ENCODE results near the gene TASOR. TPM values are rescaled to one million over a fixed set of nuclear protein-coding genes. Genes with fewer than 3 reads are reported as not detected.
A peak's percentile ranks its signal among the peaks of the same experiment; 100 is the strongest.

Gene TASOR
- total RNA-seq, 1 experiment from 2014 or later: 75.0 TPM

DNA sequence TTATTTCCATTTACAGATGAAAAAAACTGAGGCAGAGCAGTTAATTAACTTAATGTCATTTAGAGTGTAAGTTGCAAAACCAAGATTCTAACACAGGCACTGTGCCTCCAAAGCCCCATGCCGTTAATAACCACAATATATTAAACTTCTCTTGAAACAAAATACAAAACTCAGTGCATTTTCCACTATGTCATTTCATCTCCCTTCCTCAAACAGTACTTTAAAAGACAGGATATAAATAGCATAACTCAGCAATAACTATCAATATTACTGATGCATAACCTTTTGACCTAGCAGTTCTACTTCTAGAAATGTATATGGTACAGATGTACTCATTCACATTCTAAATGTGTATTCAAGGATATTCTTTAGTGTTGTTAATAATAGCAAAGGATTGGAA, 5.1 kb upstream of the TASOR start:
- ATAC-seq (no peak), DNase-seq (no peak)
- no peak overlapping the region for H2AFZ ChIP-seq (ENCODE audit: low read length)
- no peaks in the 10 kb centered on the region for H3F3A ChIP-seq (ENCODE audit: low read length, unreplicated experiment)
- intact Hi-C loops (cut with micrococcal nuclease): no loop called here
- BruUV-seq (replicated peaks): no TSS peak
- no peaks in the 10 kb centered on the region for H3K9me3 ChIP-seq (ENCODE audit: low read length)
- no peaks in the 10 kb centered on the region for H3K9me2 ChIP-seq (replicated peaks; ENCODE audit: low read length)
- no peak overlapping the region for H3K4me3 ChIP-seq (ENCODE audit: low read length)
- TF ChIP-seq, protein P1, sequence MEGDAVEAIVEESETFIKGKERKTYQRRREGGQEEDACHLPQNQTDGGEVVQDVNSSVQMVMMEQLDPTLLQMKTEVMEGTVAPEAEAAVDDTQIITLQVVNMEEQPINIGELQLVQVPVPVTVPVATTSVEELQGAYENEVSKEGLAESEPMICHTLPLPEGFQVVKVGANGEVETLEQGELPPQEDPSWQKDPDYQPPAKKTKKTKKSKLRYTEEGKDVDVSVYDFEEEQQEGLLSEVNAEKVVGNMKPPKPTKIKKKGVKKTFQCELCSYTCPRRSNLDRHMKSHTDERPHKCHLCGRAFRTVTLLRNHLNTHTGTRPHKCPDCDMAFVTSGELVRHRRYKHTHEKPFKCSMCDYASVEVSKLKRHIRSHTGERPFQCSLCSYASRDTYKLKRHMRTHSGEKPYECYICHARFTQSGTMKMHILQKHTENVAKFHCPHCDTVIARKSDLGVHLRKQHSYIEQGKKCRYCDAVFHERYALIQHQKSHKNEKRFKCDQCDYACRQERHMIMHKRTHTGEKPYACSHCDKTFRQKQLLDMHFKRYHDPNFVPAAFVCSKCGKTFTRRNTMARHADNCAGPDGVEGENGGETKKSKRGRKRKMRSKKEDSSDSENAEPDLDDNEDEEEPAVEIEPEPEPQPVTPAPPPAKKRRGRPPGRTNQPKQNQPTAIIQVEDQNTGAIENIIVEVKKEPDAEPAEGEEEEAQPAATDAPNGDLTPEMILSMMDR (conservative IDR thresholded peaks at IDR 0.05; ENCODE audit: low read depth, low read length): no peak
- no peak for TF ChIP-seq EZH2 (IDR thresholded peaks at IDR 0.05; ENCODE audit: low read length, unreplicated experiment)
- no peak for TF ChIP-seq EZH2phosphoT487 (IDR thresholded peaks at IDR 0.05; ENCODE audit: borderline replicate concordance, low read length)
- CTCF ChIA-PET: no interaction called here
- POLR2A ChIA-PET (ENCODE audit: unreplicated experiment): no interaction called here
- peaks cover 12% of the 10 kb centered on the region for H3K4me1 ChIP-seq (ENCODE audit: insufficient read depth, low read length)
- H3K27ac ChIP-seq (ENCODE audit: low read length): no peak overlapping the region
- no peak overlapping the region for H3K4me2 ChIP-seq (ENCODE audit: low read length)
- H3K36me3 ChIP-seq (ENCODE audit: low read depth, low read length): 0 out of 2 replicates have a peak, but pooled peaks cover 3% of the 10 kb centered on the region
- H3K9ac ChIP-seq (ENCODE audit: low read length): no peak overlapping the region
- H3K27me3 ChIP-seq (ENCODE audit: low read length): no peaks in the 10 kb centered on the region
- no peaks in the 10 kb centered on the region for H3K79me2 ChIP-seq (ENCODE audit: low read length)
- H4K20me1 ChIP-seq (ENCODE audit: low read length): no peaks in the 10 kb centered on the region

GRCh38 chr3:56684029-56684428, 964 bp upstream of the TASOR start:
- Histone ChIP-seq H2AFZ (ENCODE audit: low read length) (no peak overlapping the region), H3K9ac (ENCODE audit: low read length) (no peak overlapping the region), H4K20me1 (ENCODE audit: low read length) (no peaks in the 10 kb centered on the region), H3K4me3 (ENCODE audit: low read length) (no peak overlapping the region), H3K27me3 (ENCODE audit: low read length) (no peaks in the 10 kb centered on the region), H3K4me1 (ENCODE audit: insufficient read depth, low read length) (peaks cover 28% of the 10 kb centered on the region), H3K27ac (ENCODE audit: low read length) (no peak overlapping the region), H3F3A (ENCODE audit: low read length, unreplicated experiment) (no peaks in the 10 kb centered on the region), H3K79me2 (ENCODE audit: low read length) (peaks cover 39% of the 10 kb centered on the region), H3K36me3 (ENCODE audit: low read depth, low read length) (0 out of 2 replicates have a peak, but pooled peaks cover 3% of the 10 kb centered on the region), H3K4me2 (ENCODE audit: low read length) (no peak overlapping the region), H3K9me3 (ENCODE audit: low read length) (no peaks in the 10 kb centered on the region), H3K9me2 (replicated peaks; ENCODE audit: low read length) (no peaks in the 10 kb centered on the region)
- ChIA-PET POLR2A (ENCODE audit: unreplicated experiment) (no interaction called here), CTCF (no interaction called here)
- BruUV-seq (replicated peaks): no TSS peak
- DNase-seq (no peak), ATAC-seq (no peak)
- intact Hi-C loops (cut with micrococcal nuclease): no loop called here
- TF ChIP-seq, protein P1 (conservative IDR thresholded peaks at IDR 0.05; ENCODE audit: low read depth, low read length): no peak
- TF ChIP-seq EZH2phosphoT487 (IDR thresholded peaks at IDR 0.05; ENCODE audit: borderline replicate concordance, low read length) (no peak), EZH2 (IDR thresholded peaks at IDR 0.05; ENCODE audit: low read length, unreplicated experiment) (no peak)

- peaks cover 52% of the 10 kb centered on the region for H3K79me2 ChIP-seq (ENCODE audit: low read length)
- 0 out of 2 replicates have a peak, but pooled peaks cover 6% of the 10 kb centered on the region for H3K36me3 ChIP-seq (ENCODE audit: low read depth, low read length)
- H3K9me3 ChIP-seq (ENCODE audit: low read length): no peaks in the 10 kb centered on the region
- intact Hi-C loops (cut with micrococcal nuclease): no loop called here
- peak overlapping the region; percentile 98 for H3K9ac ChIP-seq (ENCODE audit: low read length)
- H3K27me3 ChIP-seq (ENCODE audit: low read length): no peaks in the 10 kb centered on the region
- H3K4me3 ChIP-seq (ENCODE audit: low read length): peak overlapping the region; percentile 82
- peak overlapping the region; percentile 90 for H3K4me2 ChIP-seq (ENCODE audit: low read length)
- H3K9me2 ChIP-seq (replicated peaks; ENCODE audit: low read length): no peaks in the 10 kb centered on the region
- H2AFZ ChIP-seq (ENCODE audit: low read length): peak overlapping the region; percentile 90
- no peaks in the 10 kb centered on the region for H3F3A ChIP-seq (ENCODE audit: low read length, unreplicated experiment)
- H3K4me1 ChIP-seq (ENCODE audit: insufficient read depth, low read length): peaks cover 28% of the 10 kb centered on the region
- DNase-seq (peak; percentile 72), ATAC-seq (peak; percentile 77)
- ChIA-PET CTCF (interaction anchor here (0.7 kb wide), 2 partner anchors 117 to 310 kb away, joined by 3 read pairs; no protein-coding TSS in a partner anchor), POLR2A (ENCODE audit: unreplicated experiment) (interaction anchor here (0.6 to 0.7 kb wide), 9 partner anchors 15 to 1074 kb away, joined by 3 to 8 read pairs (median 3); partner anchors contain the start of gene SLMAP)
- BruUV-seq (replicated peaks): TSS peak; percentile 83
- no peaks in the 10 kb centered on the region for H4K20me1 ChIP-seq (ENCODE audit: low read length)
- TF ChIP-seq EZH2phosphoT487 (IDR thresholded peaks at IDR 0.05; ENCODE audit: borderline replicate concordance, low read length) (no peak), EZH2 (IDR thresholded peaks at IDR 0.05; ENCODE audit: low read length, unreplicated experiment) (no peak)
- TF ChIP-seq, protein P1 (conservative IDR thresholded peaks at IDR 0.05; ENCODE audit: low read depth, low read length): no peak
- H3K27ac ChIP-seq (ENCODE audit: low read length): peak overlapping the region; percentile 85
These were observed 473 bp downstream of the TASOR start for GRCh38 chr3:56682462-56683121.

All from PC-3 (cell line).